Neural crest cell (in vitro differentiated cells): ENCODE data around the gene HERC3. TPM values are rescaled to one million over a fixed set of nuclear protein-coding genes. Genes with fewer than 3 reads are reported as not detected.

ENCODE experiments used
- DNase-seq: peaks from one replicate; pipeline ENCODE4 v3.0.0; 2021; ENCODE audit warnings: low read depth, mixed read lengths, low spot score
- H3K27ac Mint-ChIP-seq: one replicate; pipeline ENCODE4 v1.8.0; 2021; ENCODE audit warnings: mild to moderate bottlenecking, mixed read lengths; ENCODE audit not compliant: unreplicated experiment
- H3K27me3 Mint-ChIP-seq: 2 replicates; pipeline ENCODE4 v1.8.0; 2021; ENCODE audit warnings: low read depth, mild to moderate bottlenecking, mixed read lengths
- H3K36me3 Mint-ChIP-seq: 2 replicates; pipeline ENCODE4 v1.8.0; 2021; ENCODE audit warnings: low read depth, mild to moderate bottlenecking, mixed read lengths
- H3K4me1 Mint-ChIP-seq: 2 replicates; pipeline ENCODE4 v1.8.0; 2021; ENCODE audit warnings: mixed read lengths
- H3K4me3 Mint-ChIP-seq: one replicate; pipeline ENCODE4 v1.8.0; 2021; ENCODE audit warnings: mild to moderate bottlenecking, mixed read lengths
- H3K9me3 Mint-ChIP-seq: 2 replicates; pipeline ENCODE4 v1.8.0; 2021; ENCODE audit warnings: mixed read lengths
- CTCF ChIP-seq: fragments of 200-600 bp; sonication (generic); conservative IDR thresholded peaks from 2 replicates; pipeline ENCODE4 v1.5.0; 2021; ENCODE audit warnings: antibody characterized with exemption, mild to moderate bottlenecking
- long read RNA-seq: library from polyadenylated mRNA; unstranded; transcript quantifications from one replicate; pipeline ENCODE4 v2.0.0, GENCODE V29; 2020
- total RNA-seq: library from RNA; stranded (reverse); gene quantifications from 2 replicates; pipeline ENCODE4 v1.2.1, GENCODE V29; 2021

HERC3 gene
- 5.1 and 6.5 TPM in 2 replicates for total RNA-seq
- long read RNA-seq, partial matches to known transcripts, result 1 of 3 reads
- long read RNA-seq, other reads (novel, unspliced or antisense), result 1 of 3 reads

- H3K27ac Mint-ChIP-seq, result peak within 1 kb of the TSS; percentile 39
These were observed at the start of gene HERC3 for GRCh38 chr4:88591787-88592599. TSS of gene HERC3 (plus strand) at chr4:88592480. CDS start at chr4:88605824, 13,344 bp downstream.

GRCh38 chr4:88549815-88550214 is 42.5 kb upstream of the HERC3 start:
- no peak for TF ChIP-seq CTCF
- DNase-seq, result no peak
- H3K36me3 Mint-ChIP-seq, result no peaks in the 10 kb centered on the region
- no peak overlapping the region for H3K27ac Mint-ChIP-seq
- no peak overlapping the region for H3K4me3 Mint-ChIP-seq
- H3K27me3 Mint-ChIP-seq, result peaks cover 2% of the 10 kb centered on the region
- no peaks in the 10 kb centered on the region for H3K9me3 Mint-ChIP-seq
- no peaks in the 10 kb centered on the region for H3K4me1 Mint-ChIP-seq

More at GRCh38 chr4:88591787-88592599, at the start of gene HERC3:
- H3K27me3 Mint-ChIP-seq, result peaks cover 62% of the 10 kb centered on the region
- H3K36me3 Mint-ChIP-seq, result no peaks in the 10 kb centered on the region
- peak; percentile 81 for DNase-seq
- no peaks in the 10 kb centered on the region for H3K9me3 Mint-ChIP-seq
- H3K4me1 Mint-ChIP-seq, result peaks cover 17% of the 10 kb centered on the region
- no peak for TF ChIP-seq CTCF
- peak within 1 kb of the TSS; percentile 93 for H3K4me3 Mint-ChIP-seq

- DNase-seq, result no peak
- Mint-ChIP-seq H3K36me3 (no peaks in the 10 kb centered on the region), H3K27ac (no peak overlapping the region), H3K27me3 (peaks cover under 1% of the 10 kb centered on the region), H3K9me3 (no peaks in the 10 kb centered on the region), H3K4me3 (no peak overlapping the region), H3K4me1 (no peaks in the 10 kb centered on the region)
- TF ChIP-seq CTCF, result no peak
These were observed 24.7 kb upstream of the HERC3 start for GRCh38 chr4:88567591-88567990.

- H3K4me3 Mint-ChIP-seq, result no peak overlapping the region
- no peaks in the 10 kb centered on the region for H3K27me3 Mint-ChIP-seq
- no peaks in the 10 kb centered on the region for H3K9me3 Mint-ChIP-seq
- no peak for DNase-seq
- H3K27ac Mint-ChIP-seq, result no peak overlapping the region
- no peak for TF ChIP-seq CTCF
- peaks cover 5% of the 10 kb centered on the region for H3K4me1 Mint-ChIP-seq
- H3K36me3 Mint-ChIP-seq, result no peaks in the 10 kb centered on the region
These were observed 22.3 kb upstream of the HERC3 start for GRCh38 chr4:88570001-88570400.

GRCh38 chr4:88573276-88573980 is 18.9 kb upstream of the HERC3 start:
- Mint-ChIP-seq H3K4me3 (no peak overlapping the region), H3K27me3 (no peaks in the 10 kb centered on the region), H3K9me3 (no peaks in the 10 kb centered on the region), H3K27ac (no peak overlapping the region), H3K4me1 (peaks cover 5% of the 10 kb centered on the region), H3K36me3 (no peaks in the 10 kb centered on the region)
- DNase-seq, result no peak
- TF ChIP-seq CTCF, result no peak
